Kidney (tissue), 14 donors: ENCODE data around the gene BICC1. TPM values are rescaled to one million over a fixed set of nuclear protein-coding genes. Genes with fewer than 3 reads are reported as not detected.
A peak's percentile ranks its signal among the peaks of the same experiment; 100 is the strongest.

Experiments used
- DNase-seq, 5 donors: peaks; one replicate each; pipeline ENCODE4 v3.0.0-alpha.2; 2013 to 2020
- FAIRE-seq: peaks from 2 replicates; lab custom pipeline; 2012; peaks lifted over from hg19 to GRCh38; lab: Jason Lieb, UNC
- H3K27ac ChIP-seq, 2 donors: one replicate each; pipeline ENCODE4 v1.7.0; 2013; ENCODE audit warnings: low read depth in 2 of 2, low read length in 2 of 2, inconsistent platforms in 1 of 2
- H3K27me3 ChIP-seq: one replicate; pipeline ENCODE4 v1.7.1; 2013; ENCODE audit warnings: low read length, inconsistent platforms; ENCODE audit not compliant: control insufficient read depth, insufficient read depth
- H3K36me3 ChIP-seq, 3 donors: one replicate each; pipeline versions ENCODE4 v1.7.0 to v1.7.1; 2013; ENCODE audit warnings: low read length in 3 of 3, control low read depth in 1 of 3, inconsistent platforms in 1 of 3; ENCODE audit not compliant: insufficient read depth in 3 of 3, control insufficient read depth in 2 of 3
- H3K4me1 ChIP-seq, 3 donors: one replicate each; pipeline versions ENCODE4 v1.7.0 to v1.7.1; 2013; ENCODE audit warnings: low read length in 3 of 3, inconsistent platforms in 1 of 3, low read depth in 1 of 3; ENCODE audit not compliant: control insufficient read depth in 2 of 3, insufficient read depth in 2 of 3
- H3K4me3 ChIP-seq, 3 donors: one replicate each; pipeline versions ENCODE4 v1.7.0 to v1.8.1; 2013; ENCODE audit warnings: low read length in 3 of 3, control low read depth in 1 of 3, inconsistent platforms in 1 of 3
- H3K9ac ChIP-seq, 3 donors: one replicate each; pipeline versions ENCODE4 v1.7.0 to v1.7.1; 2013; ENCODE audit warnings: low read length in 3 of 3, control low read depth in 1 of 3, inconsistent platforms in 1 of 3
- H3K9me3 ChIP-seq, 3 donors: one replicate each; pipeline versions ENCODE4 v1.7.0 to v1.7.1; 2013; ENCODE audit warnings: low read length in 3 of 3, control low read depth in 1 of 3, inconsistent platforms in 1 of 3; ENCODE audit not compliant: control insufficient read depth in 2 of 3, insufficient read depth in 1 of 3
- CTCF ChIP-seq: IDR thresholded peaks from 3 replicates; pipeline ENCODE4 v1.5.1; 2012; ENCODE audit warnings: mild to moderate bottlenecking, moderate library complexity, borderline replicate concordance; ENCODE audit not compliant: insufficient read depth; ENCODE audit errors: extremely low read depth
- intact Hi-C: fragments of 100-400 bp; cut with DNase I; formaldehyde crosslinking; loops from one replicate; pipeline ENCODE4 v1.11.1; 2022
- polyA plus RNA-seq: library from polyadenylated mRNA; stranded (reverse); fragments of 350-450 nt; fragmentation: Illumina TruSeq; extraction: RNeasy Lipid Tissue Mini Kit (QIAGEN cat#74804); gene quantifications from one replicate; pipeline ENCODE4 v1.2.3, GENCODE V29; 2014; ENCODE audit warnings: low read depth, low replicate concordance; ENCODE audit not compliant: insufficient read depth
- total RNA-seq: library from RNA; stranded (reverse); fragmentation: NEBNext Ultra II Directional; extraction: Animal tissue kit (Norgen Biotek cat#: 25700); gene quantifications from one replicate; pipeline ENCODE4 v1.2.1, GENCODE V29; 2021
- donor health status: control.
- donor health status: control.
- donor health status: control.
- donor health status: control.
- donor health status: control.
- donor health status: DM: yes; HTN: yes; CAD: no.
- donor health status: Normal renal cell carcinoma (clear cell type).

Gene BICC1
- total and polyA plus RNA-seq, 2 donors from 2014 or later, result 21.0 to 136 TPM

GRCh38 chr10:58773341-58773740 is 260.7 kb downstream of the BICC1 start:
- intact Hi-C loops, result no loop called here
- no peak overlapping the region for H3K27ac ChIP-seq
- H3K4me1 ChIP-seq, result peaks cover 0 to 7% (median 2%) of the 10 kb centered on the region in 3 donors
- H3K9ac ChIP-seq, result no peak overlapping the region
- no peaks in the 10 kb centered on the region for H3K9me3 ChIP-seq
- no peaks in the 10 kb centered on the region for H3K36me3 ChIP-seq
- DNase-seq (no peak), FAIRE-seq (no peak)
- no peak overlapping the region for H3K4me3 ChIP-seq
- no peaks in the 10 kb centered on the region for H3K27me3 ChIP-seq
- no peak for TF ChIP-seq CTCF

GRCh38 chr10:58773944-58774343 is 261.3 kb downstream of the BICC1 start:
- Histone ChIP-seq H3K9ac (no peak overlapping the region), H3K9me3 (no peaks in the 10 kb centered on the region), H3K27ac (no peak overlapping the region), H3K36me3 (no peaks in the 10 kb centered on the region), H3K4me1 (peaks cover 0 to 7% (median 2%) of the 10 kb centered on the region in 3 donors), H3K4me3 (no peak overlapping the region), H3K27me3 (no peaks in the 10 kb centered on the region)
- intact Hi-C loops, result no loop called here
- FAIRE-seq (peak; percentile 72), DNase-seq (no peak)
- no peak for TF ChIP-seq CTCF

- peak in 1 of 5 donors; percentile 39 for DNase-seq
- TF ChIP-seq CTCF, result no peak
- FAIRE-seq, result no peak
- no peaks in the 10 kb centered on the region for H3K9me3 ChIP-seq
- H3K4me3 ChIP-seq, result no peak overlapping the region
- intact Hi-C loops, result no loop called here
- no peaks in the 10 kb centered on the region for H3K27me3 ChIP-seq
- H3K4me1 ChIP-seq, result peaks cover 0 to 7% (median 2%) of the 10 kb centered on the region in 3 donors
- no peak overlapping the region for H3K9ac ChIP-seq
- H3K27ac ChIP-seq, result no peak overlapping the region
- H3K36me3 ChIP-seq, result no peaks in the 10 kb centered on the region
Measured at GRCh38 chr10:58775960-58776567, 263.4 kb downstream of the BICC1 start.
